HG03575 (cell line): ENCODE measurements around the gene USP20.
"Not testable (repeated sequence)": the region's sequence is repeated elsewhere in the genome, so short reads cannot be mapped to it uniquely, and the experiment has no call there.

Experiments used
- ATAC-seq: cut with Tn5 transposase; IDR thresholded peaks from one replicate; pipeline ENCODE4 v1.9.1; 2021; ENCODE audit not compliant: unreplicated experiment, insufficient number of reproducible peaks, low FRiP score; ENCODE audit errors: extremely low read depth

The USP20 gene

GRCh38 chr9:129835128-129835859 is at the start of gene USP20, which contains the start of gene C9orf78:
Gene USP20, plus strand, starts transcription at chr9:129835458. Its CDS starts 17,098 bp downstream, at chr9:129852556.
Gene C9orf78, minus strand, starts transcription at chr9:129835275. Its CDS starts 54 bp downstream, at chr9:129835221.
- ATAC-seq, result no peak

- ATAC-seq, result no peak
Measured at GRCh38 chr9:129785866-129786265, 49.4 kb upstream of the USP20 start.

- ATAC-seq, result no peak
Measured at GRCh38 chr9:129786481-129786880, 48.8 kb upstream of the USP20 start.

GRCh38 chr9:129794549-129794948 is 40.7 kb upstream of the USP20 start:
- ATAC-seq, result no peak

- ATAC-seq, result not testable (repeated sequence)
Measured at GRCh38 chr9:129796029-129796428, 39.2 kb upstream of the USP20 start.

- no peak for ATAC-seq
Measured at GRCh38 chr9:129798973-129799372, 36.3 kb upstream of the USP20 start.

GRCh38 chr9:129801504-129801903 is 33.8 kb upstream of the USP20 start:
- ATAC-seq, result no peak

- ATAC-seq, result no peak
Measured at GRCh38 chr9:129802833-129803675, 32.2 kb upstream of the USP20 start, which contains the start of gene TOR1B. Gene TOR1B, plus strand, starts transcription at chr9:129803184. Its CDS starts 29 bp downstream, at chr9:129803213.

- ATAC-seq, result no peak
Measured at GRCh38 chr9:129803676-129804060, 31.6 kb upstream of the USP20 start.

GRCh38 chr9:129806061-129806460 is 29.2 kb upstream of the USP20 start:
- ATAC-seq, result no peak

GRCh38 chr9:129809346-129809745 is 25.9 kb upstream of the USP20 start:
- no peak for ATAC-seq

- ATAC-seq, result no peak
Measured at GRCh38 chr9:129810116-129810515, 25.1 kb upstream of the USP20 start.

- no peak for ATAC-seq
Measured at GRCh38 chr9:129810788-129811187, 24.5 kb upstream of the USP20 start.

- ATAC-seq, result no peak
Measured at GRCh38 chr9:129811967-129812363, 23.3 kb upstream of the USP20 start.

GRCh38 chr9:129812385-129812784 is 22.9 kb upstream of the USP20 start:
- no peak for ATAC-seq

- ATAC-seq, result no peak
Measured at GRCh38 chr9:129813661-129814060, 21.6 kb upstream of the USP20 start.

- no peak for ATAC-seq
Measured at GRCh38 chr9:129814432-129815223, 20.6 kb upstream of the USP20 start.

- ATAC-seq, result no peak
Measured at GRCh38 chr9:129815278-129815677, 20.0 kb upstream of the USP20 start.
